Lung (tissue), 12 donors: ENCODE results near the gene SRCIN1. TPM values are rescaled to one million over a fixed set of nuclear protein-coding genes. Genes with fewer than 3 reads are reported as not detected.

Experiments used
- ATAC-seq: fragments of 200-7000 bp; cut with Tn5 transposase; one replicate; pipeline ENCODE4 v1.9.1; 2020; ENCODE audit warnings: moderate number of reproducible peaks; ENCODE audit not compliant: insufficient read depth, low FRiP score
- DNase-seq, 3 donors: peaks; one replicate each; pipeline ENCODE4 v3.0.0-alpha.2; 2013 to 2017
- H3K27ac ChIP-seq, 2 donors: one replicate each; pipeline ENCODE4 v1.5.1; 2013; ENCODE audit warnings: mild to moderate bottlenecking in 2 of 2, moderate library complexity in 2 of 2, control low read depth in 1 of 2, inconsistent platforms in 1 of 2, low read depth in 1 of 2, low read length in 1 of 2
- H3K27me3 ChIP-seq, 3 donors: one replicate each; pipeline ENCODE4 v1.5.1; 2013; ENCODE audit warnings: low read length in 2 of 3; ENCODE audit not compliant: control insufficient read depth in 3 of 3, insufficient read depth in 3 of 3
- H3K36me3 ChIP-seq, 4 donors: one replicate each; pipeline ENCODE4 v1.5.1; 2013; ENCODE audit warnings: low read length in 4 of 4, mild to moderate bottlenecking in 1 of 4, moderate library complexity in 1 of 4; ENCODE audit not compliant: control insufficient read depth in 4 of 4, insufficient read depth in 4 of 4
- H3K4me1 ChIP-seq, 5 donors: one replicate each; pipeline ENCODE4 v1.5.1; 2013; ENCODE audit warnings: low read length in 5 of 5, mild to moderate bottlenecking in 2 of 5, moderate library complexity in 1 of 5; ENCODE audit not compliant: control insufficient read depth in 5 of 5, insufficient read depth in 5 of 5
- H3K4me3 ChIP-seq: one replicate; pipeline ENCODE4 v1.5.1; 2013; ENCODE audit warnings: mild to moderate bottlenecking, control low read depth, moderate library complexity
- H3K9ac ChIP-seq, 2 donors: one replicate each; pipeline ENCODE4 v1.5.1; 2013; ENCODE audit warnings: low read length in 2 of 2, control low read depth in 1 of 2; ENCODE audit not compliant: insufficient read depth in 1 of 2
- H3K9me3 ChIP-seq, 4 donors: one replicate each; pipeline ENCODE4 v1.5.1; 2013; ENCODE audit warnings: low read length in 3 of 4, mild to moderate bottlenecking in 1 of 4, moderate library complexity in 1 of 4; ENCODE audit not compliant: control insufficient read depth in 4 of 4, insufficient read depth in 3 of 4
- WGBS, 2 donors: extraction: QIAGEN DNeasy Blood & Tissue Kit; methylation state at CpG; one replicate each; pipeline ENCODE4 v1.1.7; 2013; 5-methylcytosine and 5-hydroxymethylcytosine counted together
- polyA plus RNA-seq, 2 donors: library from polyadenylated mRNA; stranded (reverse); fragments of 200-250 nt; gene quantifications; one replicate each; pipeline ENCODE4 v1.2.1, GENCODE V29; 2013
- total RNA-seq, 2 donors: library from RNA; depleted of rRNA in 1 of 2; stranded (reverse); fragments of >200 nt in 1 of 2; gene quantifications; one replicate each; pipeline ENCODE4 v1.2.1, GENCODE V29; 2014 to 2021
- TF ChIP-seq, protein P1 (sequence below): IDR thresholded peaks from 2 replicates; pipeline ENCODE4 v1.5.1; 2012; ENCODE audit warnings: mild to moderate bottlenecking; ENCODE audit errors: control extremely low read depth, extremely low read depth
- donor health status: control.
- donor health status: control.
- donor health status: Bipolar disorder and iron deficiency.
- donor health status: healthy.
- donor health status: DM: yes; HTN: yes; CAD: no.

The SRCIN1 gene
- total and polyA plus RNA-seq, 4 donors = 1.5 to 15.0 (median 2.5) TPM

- ATAC-seq (no peak), DNase-seq (no peak)
- H3K4me3 ChIP-seq = no peak overlapping the region
- H3K9me3 ChIP-seq = peaks cover 0 to 2% (median 0%) of the 10 kb centered on the region in 4 donors
- H3K27me3 ChIP-seq = peaks cover 0 to 61% (median 58%) of the 10 kb centered on the region in 3 donors
- 61 to 78% methylated on average over 5 of the region's 5 CpGs for WGBS, 2 donors
- H3K36me3 ChIP-seq = no peaks in the 10 kb centered on the region
- TF ChIP-seq, protein P1, sequence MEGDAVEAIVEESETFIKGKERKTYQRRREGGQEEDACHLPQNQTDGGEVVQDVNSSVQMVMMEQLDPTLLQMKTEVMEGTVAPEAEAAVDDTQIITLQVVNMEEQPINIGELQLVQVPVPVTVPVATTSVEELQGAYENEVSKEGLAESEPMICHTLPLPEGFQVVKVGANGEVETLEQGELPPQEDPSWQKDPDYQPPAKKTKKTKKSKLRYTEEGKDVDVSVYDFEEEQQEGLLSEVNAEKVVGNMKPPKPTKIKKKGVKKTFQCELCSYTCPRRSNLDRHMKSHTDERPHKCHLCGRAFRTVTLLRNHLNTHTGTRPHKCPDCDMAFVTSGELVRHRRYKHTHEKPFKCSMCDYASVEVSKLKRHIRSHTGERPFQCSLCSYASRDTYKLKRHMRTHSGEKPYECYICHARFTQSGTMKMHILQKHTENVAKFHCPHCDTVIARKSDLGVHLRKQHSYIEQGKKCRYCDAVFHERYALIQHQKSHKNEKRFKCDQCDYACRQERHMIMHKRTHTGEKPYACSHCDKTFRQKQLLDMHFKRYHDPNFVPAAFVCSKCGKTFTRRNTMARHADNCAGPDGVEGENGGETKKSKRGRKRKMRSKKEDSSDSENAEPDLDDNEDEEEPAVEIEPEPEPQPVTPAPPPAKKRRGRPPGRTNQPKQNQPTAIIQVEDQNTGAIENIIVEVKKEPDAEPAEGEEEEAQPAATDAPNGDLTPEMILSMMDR = no peak
- H3K9ac ChIP-seq = no peak overlapping the region
- H3K4me1 ChIP-seq = peaks cover 0 to 6% (median 0%) of the 10 kb centered on the region in 5 donors
- no peak overlapping the region for H3K27ac ChIP-seq
These were observed 39.1 kb downstream of the SRCIN1 start for GRCh38 chr17:38566666-38567031.

- ATAC-seq = no peak
- peaks cover 0 to 5% (median 0%) of the 10 kb centered on the region in 4 donors for H3K9me3 ChIP-seq
- no peak overlapping the region for H3K27ac ChIP-seq
- H3K9ac ChIP-seq = no peak overlapping the region
- no peaks in the 10 kb centered on the region for H3K36me3 ChIP-seq
- H3K4me3 ChIP-seq = no peak overlapping the region
- no peak for DNase-seq
- peaks cover 0 to 63% (median 55%) of the 10 kb centered on the region in 3 donors for H3K27me3 ChIP-seq
- H3K4me1 ChIP-seq = peaks cover 0 to 6% (median 0%) of the 10 kb centered on the region in 5 donors
- WGBS, 2 donors = 38 to 53% methylated on average over 10 of the region's 10 CpGs
- TF ChIP-seq, protein P1 = no peak
These were observed 39.7 kb downstream of the SRCIN1 start for GRCh38 chr17:38565853-38566665.

DNA sequence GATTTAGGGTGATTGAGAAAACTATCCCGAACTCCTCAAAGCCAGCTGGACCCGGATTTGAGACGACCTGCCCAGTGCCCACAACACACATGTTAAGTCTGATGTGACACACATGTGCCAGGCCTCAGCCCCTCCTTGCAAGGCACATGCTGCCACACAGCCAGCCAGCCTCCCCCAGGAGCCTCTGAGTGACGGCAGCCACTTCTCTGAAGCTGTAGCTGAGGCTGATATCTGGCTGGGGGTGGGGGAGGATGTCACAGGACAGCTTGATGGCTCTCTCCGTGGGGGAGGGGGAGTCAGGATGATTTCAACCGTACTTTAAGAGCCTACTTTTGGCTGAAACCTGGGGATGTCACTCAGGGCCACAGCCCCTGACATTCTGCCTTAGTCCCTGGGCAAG, 40.9 kb downstream of the SRCIN1 start:
- DNase-seq = no peak

More for the DNA sequence above, 40.9 kb downstream of the SRCIN1 start:
- Histone ChIP-seq H3K27ac (no peak overlapping the region), H3K4me1 (peaks cover 0 to 7% (median 0%) of the 10 kb centered on the region in 5 donors), H3K4me3 (no peak overlapping the region), H3K9ac (no peak overlapping the region), H3K27me3 (peaks cover 0 to 72% (median 63%) of the 10 kb centered on the region in 3 donors), H3K9me3 (peaks cover 0 to 5% (median 0%) of the 10 kb centered on the region in 4 donors), H3K36me3 (no peaks in the 10 kb centered on the region)
- 13 to 20% methylated on average over 6 of the region's 6 CpGs for WGBS, 2 donors
- no peak for ATAC-seq
- TF ChIP-seq, protein P1 = no peak
